IgD-negative memory B cell (primary cell): Measurements from ENCODE around the gene KLHL6. TPM values are rescaled to one million over a fixed set of nuclear protein-coding genes. Genes with fewer than 3 reads are reported as not detected.

Experiments used
- H3K27ac Mint-ChIP-seq, 3 donors: one replicate each; pipeline ENCODE4 v1.8.0; 2020 to 2022; ENCODE audit warnings: mild to moderate bottlenecking in 3 of 3, mixed read lengths in 3 of 3, moderate library complexity in 1 of 3
- H3K27me3 Mint-ChIP-seq: one replicate; pipeline ENCODE4 v1.8.0; 2021; ENCODE audit warnings: mixed read lengths
- H3K36me3 Mint-ChIP-seq: one replicate; pipeline ENCODE4 v1.8.0; 2020; ENCODE audit warnings: mild to moderate bottlenecking, mixed read lengths
- H3K4me1 Mint-ChIP-seq, 3 donors: one replicate each; pipeline ENCODE4 v1.8.0; 2020 to 2022; ENCODE audit warnings: mixed read lengths in 3 of 3, mild to moderate bottlenecking in 1 of 3
- H3K4me3 Mint-ChIP-seq, 4 donors: one replicate each; pipeline ENCODE4 v1.8.0; 2020 to 2022; ENCODE audit warnings: mild to moderate bottlenecking in 4 of 4, mixed read lengths in 4 of 4, moderate library complexity in 3 of 4
- H3K9me3 Mint-ChIP-seq, 3 donors: one replicate each; pipeline ENCODE4 v1.8.0; 2020 to 2021; ENCODE audit warnings: mixed read lengths in 3 of 3, mild to moderate bottlenecking in 1 of 3
- polyA plus RNA-seq: library from polyadenylated mRNA; unstranded; fragments of 300-500 nt; fragmentation: Illumina TruSeq; gene quantifications from one replicate; pipeline ENCODE4 v1.2.3, GENCODE V29; 2021

KLHL6 gene
- polyA plus RNA-seq, 1 donor from 2014 or later = 31.3 TPM

DNA sequence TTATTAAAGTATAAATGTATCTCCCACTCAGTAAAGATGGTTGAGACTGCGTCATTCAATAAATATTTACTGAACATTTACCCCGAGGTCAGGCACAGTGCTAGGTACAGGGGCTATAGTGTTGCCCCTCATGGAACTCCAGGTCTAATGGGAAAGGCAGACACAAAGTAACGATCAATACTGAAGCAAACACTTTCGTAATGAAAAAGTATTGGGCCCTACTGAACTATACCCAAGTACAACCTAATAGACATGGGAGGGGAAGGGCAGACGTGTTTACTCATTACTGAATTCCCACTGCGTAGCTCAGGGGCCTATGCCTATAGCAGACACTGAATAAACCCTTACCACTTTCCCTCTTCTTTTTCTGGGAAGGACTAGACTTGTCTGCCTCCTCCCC lies 56.9 kb downstream of the KLHL6 start:
- no peaks in the 10 kb centered on the region for H3K9me3 Mint-ChIP-seq
- no peaks in the 10 kb centered on the region for H3K27me3 Mint-ChIP-seq
- H3K27ac Mint-ChIP-seq = peak overlapping the region in 1 of 3 donors; percentile 23
- peaks cover 0 to 4% (median 3%) of the 10 kb centered on the region in 3 donors for H3K4me1 Mint-ChIP-seq
- H3K4me3 Mint-ChIP-seq = peak overlapping the region in 1 of 4 donors; percentile 65
- peaks cover 4% of the 10 kb centered on the region for H3K36me3 Mint-ChIP-seq

DNA sequence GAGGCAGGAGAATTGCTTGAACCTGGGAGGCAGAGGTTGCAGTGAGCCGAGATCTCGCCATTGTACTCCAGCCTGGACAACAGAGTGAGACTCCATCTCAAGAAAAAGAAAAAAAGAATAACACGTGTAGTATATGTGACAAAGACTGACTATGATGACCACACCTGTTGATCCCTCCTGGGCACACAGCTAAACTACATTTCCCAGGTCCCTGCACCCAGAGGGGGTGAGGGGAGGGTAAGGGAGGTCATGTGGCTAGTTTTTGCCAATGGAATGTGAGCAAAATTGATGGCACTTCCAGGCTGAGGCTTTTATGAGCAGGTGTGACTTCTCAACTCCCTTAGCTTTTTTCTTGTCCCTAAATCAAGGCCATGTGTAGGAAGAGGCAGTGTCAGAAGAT lies 58.2 kb downstream of the KLHL6 start:
- H3K36me3 Mint-ChIP-seq = peaks cover 6% of the 10 kb centered on the region

DNA sequence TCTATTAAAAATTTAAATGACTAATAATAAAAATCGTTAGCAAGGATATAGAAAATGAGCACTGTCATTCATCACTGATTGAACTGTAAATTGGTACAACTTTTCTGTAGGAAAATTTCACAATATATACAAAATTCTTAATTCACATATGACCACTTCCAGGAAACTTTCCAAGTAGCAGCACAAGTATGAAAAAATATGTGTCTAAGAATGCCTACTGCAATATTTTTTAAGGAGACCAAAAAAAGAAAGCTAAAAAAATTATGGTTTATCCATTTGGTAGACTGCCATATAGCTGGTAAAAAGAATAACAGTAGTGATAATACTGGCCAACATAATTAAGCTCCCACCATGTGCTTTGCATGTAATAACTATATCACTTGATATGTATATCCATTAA lies 59.2 kb downstream of the KLHL6 start:
- Mint-ChIP-seq H3K9me3 (no peaks in the 10 kb centered on the region), H3K4me3 (no peak overlapping the region), H3K36me3 (peaks cover 6% of the 10 kb centered on the region), H3K27me3 (no peaks in the 10 kb centered on the region), H3K27ac (peak overlapping the region in 1 of 3 donors; percentile 57), H3K4me1 (peaks cover 0 to 11% (median 1%) of the 10 kb centered on the region in 3 donors)

More for the DNA sequence above, 58.2 kb downstream of the KLHL6 start:
- Mint-ChIP-seq H3K27me3 (no peaks in the 10 kb centered on the region), H3K4me3 (no peak overlapping the region), H3K4me1 (peaks cover 0 to 8% (median 3%) of the 10 kb centered on the region in 3 donors), H3K27ac (no peak overlapping the region), H3K9me3 (no peaks in the 10 kb centered on the region)

DNA sequence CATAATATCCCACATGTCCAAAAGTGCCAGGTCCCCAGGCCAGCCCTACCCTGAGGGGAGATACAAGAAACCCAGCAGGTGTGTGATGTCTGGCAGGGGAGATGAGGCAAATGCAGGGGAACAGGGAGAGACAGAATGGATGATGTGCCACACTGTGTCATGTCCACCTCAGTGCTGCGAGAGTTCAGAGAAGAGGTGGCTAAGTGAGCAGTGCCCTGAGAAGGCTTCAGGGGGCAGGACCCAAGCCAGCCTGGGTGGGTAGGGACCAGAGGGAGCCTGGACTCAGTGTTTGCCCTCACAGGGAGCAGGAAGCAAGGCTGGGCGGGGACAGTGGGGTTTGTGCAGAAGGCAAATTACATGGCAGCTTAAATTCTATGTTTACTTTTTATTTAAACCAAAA lies 61.2 kb downstream of the KLHL6 start:
- peaks cover 4% of the 10 kb centered on the region for H3K36me3 Mint-ChIP-seq
- peak overlapping the region in 1 of 3 donors; percentile 11 for H3K27ac Mint-ChIP-seq
- no peaks in the 10 kb centered on the region for H3K27me3 Mint-ChIP-seq
- no peak overlapping the region for H3K4me3 Mint-ChIP-seq
- H3K4me1 Mint-ChIP-seq = peaks cover 0 to 13% (median 1%) of the 10 kb centered on the region in 3 donors
- no peaks in the 10 kb centered on the region for H3K9me3 Mint-ChIP-seq

DNA sequence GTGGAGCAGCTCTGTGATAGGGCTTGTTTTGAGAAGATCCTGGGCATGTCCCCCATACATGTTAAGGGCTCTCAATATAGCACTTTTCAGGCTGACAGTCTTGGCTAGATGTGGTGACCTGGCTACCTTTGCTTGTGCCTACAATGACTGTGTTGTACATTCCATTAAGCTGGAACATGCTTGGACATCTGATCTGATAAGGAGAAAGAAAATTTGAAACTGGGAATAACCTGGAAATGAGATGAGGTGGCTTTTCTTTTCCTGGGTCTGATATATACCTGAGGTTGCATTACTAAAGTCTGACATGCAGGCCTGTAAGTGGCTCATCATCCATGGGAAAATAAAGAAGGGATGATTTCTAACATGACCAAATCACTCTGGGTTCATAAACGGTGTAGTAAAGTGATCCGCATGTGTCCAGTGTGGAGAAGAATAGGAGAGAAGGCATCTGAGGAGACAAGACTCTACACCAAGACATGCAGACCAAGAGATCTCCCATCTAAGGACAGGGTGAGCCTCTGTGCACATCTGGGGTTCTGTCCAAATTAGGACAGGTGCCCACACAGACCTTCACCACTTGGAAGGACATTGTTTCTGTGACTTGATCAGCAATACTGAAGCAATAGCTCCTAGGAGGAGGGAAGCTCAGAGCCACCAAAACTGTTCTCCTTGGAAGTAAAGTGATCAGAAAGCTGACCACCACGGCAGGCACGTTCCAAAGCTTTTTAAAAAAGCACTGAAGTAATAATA lies 62.0 kb downstream of the KLHL6 start:
- Mint-ChIP-seq H3K36me3 (peaks cover 4% of the 10 kb centered on the region), H3K27ac (peak overlapping the region in 1 of 3 donors; percentile 11)

DNA sequence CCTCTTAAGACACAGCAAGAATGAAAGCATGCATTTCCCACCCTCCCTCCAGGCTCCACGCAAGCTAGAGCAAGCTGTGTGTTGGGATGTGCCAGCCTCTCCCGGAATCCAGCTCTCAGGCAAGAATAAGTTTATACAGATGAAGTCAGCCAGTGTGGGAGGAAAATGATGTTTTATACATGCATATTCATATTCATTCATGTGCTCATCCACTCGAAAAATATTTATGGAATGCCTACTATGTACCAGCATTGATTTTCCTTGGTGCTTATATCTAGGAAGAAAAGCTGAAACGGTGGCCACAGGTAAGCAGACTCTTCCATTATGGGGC lies 62.7 kb downstream of the KLHL6 start:
- Mint-ChIP-seq H3K4me3 (no peak overlapping the region), H3K27me3 (no peaks in the 10 kb centered on the region), H3K27ac (no peak overlapping the region), H3K9me3 (no peaks in the 10 kb centered on the region), H3K4me1 (peaks cover 3 to 12% (median 4%) of the 10 kb centered on the region in 3 donors), H3K36me3 (peaks cover 6% of the 10 kb centered on the region)

More for the DNA sequence above, 62.0 kb downstream of the KLHL6 start:
- H3K27me3 Mint-ChIP-seq = no peaks in the 10 kb centered on the region
- H3K4me3 Mint-ChIP-seq = no peak overlapping the region
- no peaks in the 10 kb centered on the region for H3K9me3 Mint-ChIP-seq
- H3K4me1 Mint-ChIP-seq = peaks cover 1 to 12% (median 3%) of the 10 kb centered on the region in 3 donors

DNA sequence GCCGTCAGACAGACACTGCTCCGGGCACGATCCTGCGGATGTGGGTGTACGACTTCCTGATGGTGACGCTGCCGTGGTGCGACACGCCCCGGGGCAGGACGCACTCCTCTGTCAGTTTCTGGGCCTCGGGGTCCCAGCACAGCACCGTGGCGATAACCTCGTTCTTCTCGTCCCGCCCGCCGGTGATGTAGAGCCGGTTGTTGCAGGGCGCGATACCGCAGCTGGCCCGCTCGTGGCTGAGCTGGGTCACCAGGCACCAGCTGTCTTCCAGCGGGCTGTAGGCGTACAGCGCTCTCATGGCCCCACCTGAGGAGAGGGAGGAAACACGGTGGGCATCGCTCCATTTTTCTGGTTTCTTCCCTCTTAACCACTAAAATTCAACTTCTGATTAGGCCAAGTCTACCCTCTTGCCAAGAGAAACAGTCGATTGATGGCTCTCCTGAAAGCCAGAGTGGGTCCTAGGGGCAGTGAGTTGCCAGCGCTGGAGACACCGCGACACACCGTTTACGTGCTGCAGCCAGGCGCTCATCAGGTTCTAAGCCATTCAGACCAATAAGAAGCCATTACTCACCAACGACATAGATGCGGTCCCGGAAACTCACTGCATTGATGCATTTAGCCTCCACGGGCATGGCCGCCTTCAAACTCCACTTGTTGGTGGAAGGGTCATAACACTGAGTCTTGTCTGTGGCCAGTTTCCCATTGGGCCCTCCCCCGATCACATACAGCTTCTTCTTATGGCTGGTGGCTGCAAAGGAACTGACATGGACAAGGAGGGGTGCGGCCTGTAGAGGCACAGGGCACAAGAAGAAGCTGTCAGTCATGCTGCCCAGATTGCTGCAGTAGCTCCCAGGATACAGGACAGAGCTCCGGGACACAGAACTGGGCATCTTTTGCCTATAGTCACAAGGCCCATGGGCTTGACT lies 63.3 kb downstream of the KLHL6 start:
- Mint-ChIP-seq H3K27me3 (no peaks in the 10 kb centered on the region), H3K9me3 (no peaks in the 10 kb centered on the region), H3K36me3 (peaks cover 6% of the 10 kb centered on the region), H3K4me3 (no peak overlapping the region), H3K27ac (peak overlapping the region in 1 of 3 donors; percentile 31), H3K4me1 (peaks cover 3 to 12% (median 4%) of the 10 kb centered on the region in 3 donors)

DNA sequence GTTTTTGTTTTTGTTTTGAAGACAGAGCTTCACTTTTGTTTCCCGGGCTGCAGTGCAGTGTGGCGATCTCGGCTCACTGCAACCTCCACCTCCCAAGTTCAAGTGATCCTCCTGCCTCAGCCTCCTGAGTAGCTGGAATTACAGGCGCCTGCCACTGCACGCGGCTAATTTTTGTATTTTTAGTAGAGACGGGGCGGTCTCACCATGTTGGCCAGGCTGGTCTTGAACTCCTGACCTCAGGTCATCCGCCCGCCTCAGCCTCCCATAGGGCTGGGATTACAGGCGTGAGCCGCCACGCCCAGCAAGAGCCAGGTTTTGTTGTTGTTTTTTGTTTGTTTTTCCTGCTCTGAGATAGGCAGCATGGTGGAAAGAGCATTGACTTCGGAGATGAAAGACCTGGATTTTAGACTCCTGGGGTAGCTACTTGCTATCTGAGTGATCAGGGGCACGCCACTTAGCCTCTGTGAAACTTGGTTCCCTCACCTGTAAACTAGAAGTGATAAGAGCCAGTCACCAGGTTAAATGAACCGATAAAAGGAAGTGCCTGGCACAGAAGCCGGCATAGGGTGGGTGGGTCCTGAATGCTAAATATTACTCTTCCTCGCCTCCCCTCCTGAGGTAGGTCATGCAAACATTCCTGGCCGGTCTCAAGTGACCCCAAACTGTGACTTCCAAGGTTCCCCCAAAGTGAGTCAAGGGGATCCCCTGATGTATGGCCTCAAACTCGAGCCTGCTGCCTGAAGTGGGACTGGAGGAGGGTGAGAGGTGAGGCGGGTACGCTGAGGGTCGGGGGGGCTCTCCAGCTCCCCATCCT lies 64.2 kb downstream of the KLHL6 start:
- Mint-ChIP-seq H3K4me3 (peak overlapping the region in 1 of 4 donors; percentile 73), H3K27me3 (no peaks in the 10 kb centered on the region), H3K36me3 (peaks cover 6% of the 10 kb centered on the region), H3K4me1 (peaks cover 4 to 12% (median 6%) of the 10 kb centered on the region in 3 donors), H3K27ac (peak overlapping the region; percentile 65 to 77 (median 73)), H3K9me3 (no peaks in the 10 kb centered on the region)

DNA sequence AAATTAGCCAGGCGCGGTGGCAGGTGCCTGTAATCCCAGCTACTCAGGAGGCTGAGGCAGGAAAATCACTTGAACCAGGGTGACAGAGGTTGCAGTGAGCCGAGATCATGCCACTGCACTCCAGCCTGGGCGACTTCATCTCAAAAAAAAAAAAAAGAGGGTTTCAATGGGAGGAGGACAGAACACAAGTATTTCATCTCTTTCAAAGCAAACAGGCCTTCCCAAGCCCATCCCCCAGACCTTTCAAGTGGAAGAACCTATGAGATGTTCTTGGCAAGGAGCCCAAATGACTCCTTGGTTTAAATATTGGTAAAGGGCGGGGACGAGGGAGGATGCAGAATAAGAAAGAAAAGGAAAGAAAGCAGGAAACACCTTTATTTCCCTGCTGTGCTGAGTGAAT lies 64.9 kb downstream of the KLHL6 start:
- H3K27ac Mint-ChIP-seq = peak overlapping the region in 2 of 3 donors; percentile 65 to 77
- H3K4me1 Mint-ChIP-seq = peaks cover 4 to 14% (median 6%) of the 10 kb centered on the region in 3 donors
- no peaks in the 10 kb centered on the region for H3K27me3 Mint-ChIP-seq
- H3K4me3 Mint-ChIP-seq = no peak overlapping the region
- H3K9me3 Mint-ChIP-seq = no peaks in the 10 kb centered on the region
- H3K36me3 Mint-ChIP-seq = peaks cover 5% of the 10 kb centered on the region

DNA sequence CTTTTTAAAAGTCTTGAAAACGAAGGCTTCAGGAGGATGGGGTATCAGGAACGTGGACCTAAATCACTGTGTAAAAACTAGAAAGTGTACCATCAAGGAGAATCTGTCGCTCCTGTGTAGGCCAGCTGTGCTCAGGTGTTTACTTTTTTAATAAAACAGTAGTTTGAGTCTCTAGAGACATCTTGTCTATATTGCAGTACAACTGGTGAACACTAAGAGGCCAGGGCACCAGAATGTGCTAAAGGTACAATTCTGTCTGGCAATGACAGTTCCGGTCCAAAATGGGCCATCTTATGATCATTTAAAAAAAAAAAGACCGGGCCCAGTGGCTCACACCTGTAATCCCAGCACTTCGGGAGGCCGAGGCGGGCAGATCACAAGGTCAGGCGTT lies 65.3 kb downstream of the KLHL6 start:
- peaks cover 4 to 17% (median 6%) of the 10 kb centered on the region in 3 donors for H3K4me1 Mint-ChIP-seq
- no peaks in the 10 kb centered on the region for H3K27me3 Mint-ChIP-seq
- H3K36me3 Mint-ChIP-seq = peaks cover 5% of the 10 kb centered on the region
- H3K9me3 Mint-ChIP-seq = no peaks in the 10 kb centered on the region
- H3K27ac Mint-ChIP-seq = peak overlapping the region in 1 of 3 donors; percentile 65
- no peak overlapping the region for H3K4me3 Mint-ChIP-seq

DNA sequence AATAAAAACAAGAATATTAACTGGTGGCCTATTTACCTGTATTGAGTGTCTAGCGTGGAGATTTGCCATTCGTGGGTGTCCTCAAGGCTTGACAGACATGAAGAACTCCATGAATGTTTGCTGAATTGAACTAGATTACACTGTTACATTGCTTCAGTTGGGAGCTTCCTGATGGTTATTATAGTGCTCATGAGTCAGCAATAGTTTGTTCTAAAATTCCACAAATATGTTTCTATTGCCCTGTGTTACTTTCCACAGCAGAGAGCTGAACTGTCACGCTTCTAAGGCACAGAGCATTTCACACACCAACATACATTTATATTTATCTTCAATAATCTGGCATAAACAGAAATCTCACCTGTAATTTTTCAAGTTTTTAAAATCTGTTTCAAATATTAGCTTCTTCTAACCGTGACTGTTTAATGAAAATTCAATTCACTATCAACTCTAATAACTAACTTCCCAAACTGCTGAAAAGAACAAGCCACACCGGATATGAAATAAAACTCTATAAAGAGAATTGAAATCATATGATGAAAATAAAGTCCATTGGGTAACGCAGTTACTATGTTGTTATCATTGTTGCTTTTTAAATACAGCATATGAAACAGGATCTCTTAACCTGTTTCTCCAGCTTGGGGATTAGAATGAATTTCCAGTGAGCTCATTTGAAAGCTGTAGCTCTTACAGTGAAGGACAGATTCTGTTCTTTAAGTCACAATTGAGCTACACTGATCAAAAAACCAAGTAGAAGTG lies 65.9 kb downstream of the KLHL6 start:
- no peak overlapping the region for H3K4me3 Mint-ChIP-seq
- H3K9me3 Mint-ChIP-seq = no peaks in the 10 kb centered on the region
- no peak overlapping the region for H3K27ac Mint-ChIP-seq
- no peaks in the 10 kb centered on the region for H3K27me3 Mint-ChIP-seq
- peaks cover 5% of the 10 kb centered on the region for H3K36me3 Mint-ChIP-seq
- H3K4me1 Mint-ChIP-seq = peaks cover 4 to 17% (median 6%) of the 10 kb centered on the region in 3 donors

DNA sequence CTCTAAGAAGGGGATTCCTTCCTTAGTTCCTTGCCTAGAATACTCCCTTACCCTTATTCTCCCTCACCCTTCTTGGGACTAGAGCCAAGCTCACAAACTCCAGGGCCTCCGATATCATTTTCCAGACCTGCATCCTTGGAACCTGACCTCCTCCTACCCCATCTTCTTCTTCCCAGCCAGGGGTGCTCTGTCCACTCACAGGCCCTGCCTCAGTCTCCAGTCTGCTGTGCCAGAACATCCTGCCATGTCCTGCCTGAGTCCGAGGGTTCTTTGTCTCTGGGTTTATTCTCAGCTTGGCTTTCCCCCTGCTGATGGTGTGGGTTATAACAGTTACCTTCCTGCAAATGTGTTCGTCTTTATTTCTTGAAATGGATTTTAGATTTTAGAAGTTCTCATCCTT lies 67.2 kb downstream of the KLHL6 start:
- no peaks in the 10 kb centered on the region for H3K27me3 Mint-ChIP-seq
- H3K4me3 Mint-ChIP-seq = no peak overlapping the region
- peak overlapping the region; percentile 58 to 92 (median 75) for H3K27ac Mint-ChIP-seq
- no peaks in the 10 kb centered on the region for H3K9me3 Mint-ChIP-seq
- H3K4me1 Mint-ChIP-seq = peaks cover 7 to 15% (median 7%) of the 10 kb centered on the region in 3 donors
- H3K36me3 Mint-ChIP-seq = peaks cover 5% of the 10 kb centered on the region

DNA sequence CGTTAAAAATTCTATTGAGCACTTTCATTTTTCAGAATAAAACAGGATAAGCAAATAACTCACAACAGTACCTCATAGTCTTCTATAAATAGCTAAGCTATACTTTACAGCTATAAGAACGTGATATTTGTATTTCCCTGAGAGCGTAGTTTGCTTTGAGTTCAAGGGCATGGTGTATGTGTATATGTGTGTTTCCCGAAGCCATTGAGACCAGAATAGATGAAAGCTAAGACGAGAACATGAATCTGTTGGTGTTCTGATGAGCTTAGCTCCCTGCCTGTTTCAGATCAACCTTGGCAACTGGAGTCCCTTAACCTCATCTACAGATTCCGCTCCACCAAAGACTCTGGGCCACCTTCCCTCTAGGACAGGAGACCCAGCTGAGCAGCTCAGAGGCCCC lies 67.6 kb downstream of the KLHL6 start:
- no peaks in the 10 kb centered on the region for H3K27me3 Mint-ChIP-seq
- H3K27ac Mint-ChIP-seq = peak overlapping the region; percentile 19 to 92 (median 58)
- H3K9me3 Mint-ChIP-seq = no peaks in the 10 kb centered on the region
- H3K36me3 Mint-ChIP-seq = peaks cover 7% of the 10 kb centered on the region
- H3K4me3 Mint-ChIP-seq = no peak overlapping the region
- peaks cover 7 to 14% (median 9%) of the 10 kb centered on the region in 3 donors for H3K4me1 Mint-ChIP-seq

DNA sequence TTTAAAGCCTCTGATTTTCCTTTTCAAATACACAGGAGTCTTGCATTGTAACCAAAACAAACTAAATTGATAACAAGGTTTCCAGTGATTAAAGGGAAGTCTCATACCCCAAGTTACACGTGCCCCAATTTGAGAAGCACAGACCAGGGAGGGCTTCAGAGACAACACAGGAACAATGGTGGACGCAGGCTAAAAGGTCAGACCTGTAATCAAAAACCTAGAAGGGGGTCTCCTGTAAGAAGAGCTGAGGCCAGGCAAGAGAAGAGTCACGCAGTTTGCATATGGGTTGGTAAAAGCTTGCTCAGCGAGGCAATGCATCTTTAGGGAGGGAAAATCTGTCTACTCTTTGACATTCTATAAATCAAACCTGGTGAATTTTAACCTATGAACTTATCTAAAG lies 68.5 kb downstream of the KLHL6 start:
- Mint-ChIP-seq H3K36me3 (peaks cover 5% of the 10 kb centered on the region), H3K27ac (peak overlapping the region in 1 of 3 donors; percentile 73), H3K9me3 (no peaks in the 10 kb centered on the region), H3K4me1 (peaks cover 7 to 14% (median 9%) of the 10 kb centered on the region in 3 donors), H3K4me3 (no peak overlapping the region), H3K27me3 (no peaks in the 10 kb centered on the region)
